ENCODE data around the gene CPN2.

The CPN2 gene

DNA sequence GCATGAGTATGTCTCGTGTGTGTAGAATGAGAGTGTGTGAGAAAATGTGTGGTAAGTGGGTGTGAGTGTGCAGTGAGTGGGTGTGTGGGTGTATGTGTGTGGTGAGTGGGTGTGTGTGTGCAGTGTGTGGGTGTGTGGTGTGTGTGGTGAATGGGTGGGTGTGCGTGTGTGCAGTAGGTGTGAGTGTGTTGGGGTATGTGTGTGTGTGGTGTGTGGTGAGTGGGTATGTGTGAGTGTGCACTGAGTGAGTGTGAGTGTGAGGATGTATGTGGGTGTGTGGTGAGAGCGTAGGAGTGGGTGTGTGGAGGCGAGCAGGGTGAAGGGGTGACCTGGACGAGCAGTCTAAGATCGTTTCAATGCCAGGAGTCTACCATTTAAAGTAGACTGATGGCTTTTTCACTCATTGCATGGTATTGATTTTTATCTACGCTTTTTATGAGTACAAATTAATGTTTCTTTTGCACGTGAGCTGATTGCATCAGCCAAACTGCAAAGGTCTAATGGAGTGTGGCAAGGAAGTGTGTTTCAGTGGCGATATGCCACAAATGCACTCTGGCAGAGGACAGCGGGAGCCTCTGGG is 1.6 kb upstream of the CPN2 start:
- Histone ChIP-seq H3K4me3 (ENCODE audit: insufficient read depth in 1 of 2, low read depth in 1 of 2, low read length in 2 of 2) (no peak overlapping the region), H3K36me3 (ENCODE audit: control insufficient read depth in 1 of 2, insufficient read depth in 2 of 2, low read depth in 1 of 2, low read length in 2 of 2) (no peaks in the 10 kb centered on the region), H2BK120ac (ENCODE audit: low read depth, low read length) (no peak overlapping the region), H3K4me1 (ENCODE audit: control insufficient read depth, insufficient read depth, low read depth, low read length) (peaks cover 14% of the 10 kb centered on the region), H3K9ac (ENCODE audit: low read length) (no peak overlapping the region), H3K79me1 (replicated peaks; ENCODE audit: low read length, poor library complexity, severe bottlenecking) (no peaks in the 10 kb centered on the region), H3K4me2 (ENCODE audit: low read length, poor library complexity, severe bottlenecking) (no peak overlapping the region), H3K18ac (ENCODE audit: low read depth in 1 of 2, low read length in 2 of 2) (peak overlapping the region in 1 of 2 experiments; percentile 28), H3K9me3 (ENCODE audit: control insufficient read depth, low read length) (no peaks in the 10 kb centered on the region), H4K91ac (ENCODE audit: low read length) (peak overlapping the region; percentile 34), H3K23ac (ENCODE audit: low read length in 2 of 2) (no peak overlapping the region), H4K8ac (ENCODE audit: low read length) (peak overlapping the region; percentile 39), H2BK15ac (ENCODE audit: low read depth, poor library complexity, severe bottlenecking) (no peak overlapping the region), H3K27ac (ENCODE audit: low read length, poor library complexity, severe bottlenecking) (no peak overlapping the region), H2AK5ac (ENCODE audit: low read length, severe bottlenecking) (no peak overlapping the region), H2AFZ (ENCODE audit: low read depth, low read length) (no peak overlapping the region), H3K27me3 (ENCODE audit: control insufficient read depth in 1 of 2, insufficient read depth in 1 of 2, low read length in 2 of 2) (peaks cover 14 to 23% of the 10 kb centered on the region in 2 experiments), H3K14ac (ENCODE audit: low read length in 2 of 2) (peak overlapping the region in 1 of 2 experiments; percentile 53), H2BK12ac (ENCODE audit: low read length in 2 of 2) (no peak overlapping the region), H2BK5ac (ENCODE audit: low read depth, low read length, poor library complexity, severe bottlenecking) (no peak overlapping the region), H3K4ac (ENCODE audit: low read depth in 1 of 2, low read length in 2 of 2) (no peak overlapping the region)
- WGBS, result 97% methylated on average over 10 of the region's 10 CpGs
- DNase-seq, result no peak

DNA sequence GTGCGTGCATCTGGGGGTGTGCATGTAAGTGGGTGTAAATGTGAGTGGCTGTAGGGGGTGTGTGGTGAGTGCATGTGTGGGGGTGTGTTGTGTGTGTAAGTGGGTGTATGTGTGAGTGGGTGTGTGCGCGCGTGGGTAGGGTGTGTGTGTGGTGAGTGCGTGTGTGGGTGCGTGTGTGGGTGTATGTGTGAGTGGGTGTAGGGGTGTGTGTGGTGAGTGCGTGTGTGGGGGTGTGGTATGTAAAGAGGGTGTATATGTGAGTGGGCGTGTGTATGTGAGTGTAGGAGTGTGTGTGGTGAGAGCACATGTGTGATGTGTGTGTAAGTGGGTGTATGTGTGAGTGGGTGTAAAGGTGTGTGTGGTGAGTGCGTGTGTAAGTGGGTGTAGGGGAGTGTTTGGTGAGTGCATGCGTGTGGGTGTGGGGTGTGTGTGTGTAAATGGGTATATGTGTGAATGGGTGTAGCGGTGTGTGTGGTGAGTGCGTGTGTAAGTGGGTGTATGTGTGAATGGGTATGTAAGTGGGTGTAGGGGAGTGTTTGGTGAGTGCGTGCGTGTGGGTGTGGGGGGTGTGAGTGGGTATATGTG is 916 bp upstream of the CPN2 start:
- H3K4me1 ChIP-seq (ENCODE audit: control insufficient read depth, insufficient read depth, low read depth, low read length), result peaks cover 14% of the 10 kb centered on the region
- 91% methylated on average over 14 of the region's 14 CpGs for WGBS

DNA sequence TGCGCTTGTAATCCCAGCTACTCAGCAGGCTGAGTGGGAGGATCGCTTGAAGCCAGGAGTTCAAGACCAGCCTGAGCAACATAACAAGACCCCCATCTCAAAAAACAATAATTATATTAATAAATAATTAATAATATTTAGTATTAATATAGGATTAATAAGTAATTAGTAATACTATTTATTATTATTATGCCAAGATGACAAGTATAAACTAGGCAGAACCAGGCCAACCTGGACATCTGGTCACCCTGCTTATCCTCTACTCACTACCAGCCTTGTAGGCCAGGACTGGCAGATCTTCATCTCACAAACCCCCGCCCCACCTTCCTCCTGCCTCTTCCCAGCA is 429 bp downstream of the CPN2 start:
- Histone ChIP-seq H4K8ac (ENCODE audit: low read length) (no peak overlapping the region), H3K27me3 (ENCODE audit: control insufficient read depth in 1 of 2, insufficient read depth in 1 of 2, low read length in 2 of 2) (peaks cover 11 to 21% of the 10 kb centered on the region in 2 experiments), H2BK15ac (ENCODE audit: low read depth, poor library complexity, severe bottlenecking) (peak overlapping the region; percentile 60), H3K18ac (ENCODE audit: low read depth in 1 of 2, low read length in 2 of 2) (no peak overlapping the region), H2BK120ac (ENCODE audit: low read depth, low read length) (no peak overlapping the region), H3K27ac (ENCODE audit: low read length, poor library complexity, severe bottlenecking) (peak overlapping the region; percentile 29), H2AK5ac (ENCODE audit: low read length, severe bottlenecking) (peak overlapping the region; percentile 42), H3K36me3 (ENCODE audit: control insufficient read depth in 1 of 2, insufficient read depth in 2 of 2, low read depth in 1 of 2, low read length in 2 of 2) (no peaks in the 10 kb centered on the region), H3K79me1 (replicated peaks; ENCODE audit: low read length, poor library complexity, severe bottlenecking) (no peaks in the 10 kb centered on the region), H2BK5ac (ENCODE audit: low read depth, low read length, poor library complexity, severe bottlenecking) (no peak overlapping the region), H3K9ac (ENCODE audit: low read length) (no peak overlapping the region), H3K4me3 (ENCODE audit: insufficient read depth in 1 of 2, low read depth in 1 of 2, low read length in 2 of 2) (no peak overlapping the region), H2AFZ (ENCODE audit: low read depth, low read length) (no peak overlapping the region), H4K91ac (ENCODE audit: low read length) (no peak overlapping the region), H3K23ac (ENCODE audit: low read length in 2 of 2) (no peak overlapping the region), H3K4ac (ENCODE audit: low read depth in 1 of 2, low read length in 2 of 2) (no peak overlapping the region), H3K14ac (ENCODE audit: low read length in 2 of 2) (no peak overlapping the region), H3K4me2 (ENCODE audit: low read length, poor library complexity, severe bottlenecking) (no peak overlapping the region), H3K9me3 (ENCODE audit: control insufficient read depth, low read length) (no peaks in the 10 kb centered on the region), H3K4me1 (ENCODE audit: control insufficient read depth, insufficient read depth, low read depth, low read length) (peaks cover 18% of the 10 kb centered on the region), H2BK12ac (ENCODE audit: low read length in 2 of 2) (no peak overlapping the region)
- 100% methylated on average over 2 of the region's 3 CpGs for WGBS
- DNase-seq, result no peak

More for the DNA sequence above, 916 bp upstream of the CPN2 start:
- H3K18ac ChIP-seq (ENCODE audit: low read depth in 1 of 2, low read length in 2 of 2), result peak overlapping the region in 1 of 2 experiments; percentile 25
- no peak overlapping the region for H3K4me2 ChIP-seq (ENCODE audit: low read length, poor library complexity, severe bottlenecking)
- H3K27ac ChIP-seq (ENCODE audit: low read length, poor library complexity, severe bottlenecking), result no peak overlapping the region
- peak overlapping the region; percentile 56 for H4K8ac ChIP-seq (ENCODE audit: low read length)
- H4K91ac ChIP-seq (ENCODE audit: low read length), result peak overlapping the region; percentile 73
- H2AFZ ChIP-seq (ENCODE audit: low read depth, low read length), result no peak overlapping the region
- H3K36me3 ChIP-seq (ENCODE audit: control insufficient read depth in 1 of 2, insufficient read depth in 2 of 2, low read depth in 1 of 2, low read length in 2 of 2), result no peaks in the 10 kb centered on the region
- DNase-seq, result no peak
- H3K27me3 ChIP-seq (ENCODE audit: control insufficient read depth in 1 of 2, insufficient read depth in 1 of 2, low read length in 2 of 2), result peaks cover 10 to 20% of the 10 kb centered on the region in 2 experiments
- H3K4me3 ChIP-seq (ENCODE audit: insufficient read depth in 1 of 2, low read depth in 1 of 2, low read length in 2 of 2), result peak overlapping the region in 1 of 2 experiments; percentile 15
- H2AK5ac ChIP-seq (ENCODE audit: low read length, severe bottlenecking), result no peak overlapping the region
- no peak overlapping the region for H3K9ac ChIP-seq (ENCODE audit: low read length)
- H3K9me3 ChIP-seq (ENCODE audit: control insufficient read depth, low read length), result no peaks in the 10 kb centered on the region
- H2BK12ac ChIP-seq (ENCODE audit: low read length in 2 of 2), result no peak overlapping the region
- H2BK5ac ChIP-seq (ENCODE audit: low read depth, low read length, poor library complexity, severe bottlenecking), result no peak overlapping the region
- H3K14ac ChIP-seq (ENCODE audit: low read length in 2 of 2), result peak overlapping the region in 1 of 2 experiments; percentile 72
- H3K79me1 ChIP-seq (replicated peaks; ENCODE audit: low read length, poor library complexity, severe bottlenecking), result no peaks in the 10 kb centered on the region
- peak overlapping the region in 1 of 2 experiments; percentile 2 for H3K4ac ChIP-seq (ENCODE audit: low read depth in 1 of 2, low read length in 2 of 2)
- no peak overlapping the region for H2BK15ac ChIP-seq (ENCODE audit: low read depth, poor library complexity, severe bottlenecking)
- no peak overlapping the region for H3K23ac ChIP-seq (ENCODE audit: low read length in 2 of 2)
- no peak overlapping the region for H2BK120ac ChIP-seq (ENCODE audit: low read depth, low read length)

DNA sequence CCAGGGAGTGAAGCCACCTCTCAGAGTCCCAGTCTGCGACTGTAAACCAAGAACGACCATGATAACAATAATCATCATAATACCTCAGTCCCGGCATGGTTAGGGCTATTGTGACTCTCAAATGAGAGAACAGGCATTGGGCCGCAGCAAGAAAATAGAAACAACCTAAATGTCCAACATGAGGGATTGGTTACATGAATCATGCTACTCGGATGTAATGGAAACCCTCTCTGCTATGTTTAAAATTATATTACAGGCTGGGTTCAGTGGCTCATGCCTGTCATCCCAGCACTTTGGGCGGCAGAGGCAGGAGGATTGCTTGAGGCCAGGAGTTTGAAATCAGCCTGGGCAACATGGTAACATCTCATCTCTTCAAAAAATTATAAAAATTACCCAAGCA is 2.8 kb downstream of the CPN2 start:
- WGBS, result 97% methylated on average over 5 of the region's 6 CpGs
- no peak overlapping the region for H4K8ac ChIP-seq (ENCODE audit: low read length)
- no peak overlapping the region for H3K18ac ChIP-seq (ENCODE audit: low read depth in 1 of 2, low read length in 2 of 2)
- H3K79me1 ChIP-seq (replicated peaks; ENCODE audit: low read length, poor library complexity, severe bottlenecking), result no peaks in the 10 kb centered on the region
- H3K9ac ChIP-seq (ENCODE audit: low read length), result no peak overlapping the region
- H3K27me3 ChIP-seq (ENCODE audit: control insufficient read depth in 1 of 2, insufficient read depth in 1 of 2, low read length in 2 of 2), result peaks cover 21 to 28% of the 10 kb centered on the region in 2 experiments
- no peak for DNase-seq
- H2BK15ac ChIP-seq (ENCODE audit: low read depth, poor library complexity, severe bottlenecking), result no peak overlapping the region
- H3K4me1 ChIP-seq (ENCODE audit: control insufficient read depth, insufficient read depth, low read depth, low read length), result peaks cover 19% of the 10 kb centered on the region
- H2BK120ac ChIP-seq (ENCODE audit: low read depth, low read length), result no peak overlapping the region
- H4K91ac ChIP-seq (ENCODE audit: low read length), result no peak overlapping the region
- no peak overlapping the region for H3K4ac ChIP-seq (ENCODE audit: low read depth in 1 of 2, low read length in 2 of 2)
- H2AK5ac ChIP-seq (ENCODE audit: low read length, severe bottlenecking), result no peak overlapping the region
- no peak overlapping the region for H3K4me3 ChIP-seq (ENCODE audit: insufficient read depth in 1 of 2, low read depth in 1 of 2, low read length in 2 of 2)
- no peak overlapping the region for H3K14ac ChIP-seq (ENCODE audit: low read length in 2 of 2)
- no peak overlapping the region for H3K4me2 ChIP-seq (ENCODE audit: low read length, poor library complexity, severe bottlenecking)
- H2BK5ac ChIP-seq (ENCODE audit: low read depth, low read length, poor library complexity, severe bottlenecking), result no peak overlapping the region
- no peaks in the 10 kb centered on the region for H3K9me3 ChIP-seq (ENCODE audit: control insufficient read depth, low read length)
- no peak overlapping the region for H2BK12ac ChIP-seq (ENCODE audit: low read length in 2 of 2)
- no peaks in the 10 kb centered on the region for H3K36me3 ChIP-seq (ENCODE audit: control insufficient read depth in 1 of 2, insufficient read depth in 2 of 2, low read depth in 1 of 2, low read length in 2 of 2)
- no peak overlapping the region for H2AFZ ChIP-seq (ENCODE audit: low read depth, low read length)
- no peak overlapping the region for H3K23ac ChIP-seq (ENCODE audit: low read length in 2 of 2)
- no peak overlapping the region for H3K27ac ChIP-seq (ENCODE audit: low read length, poor library complexity, severe bottlenecking)

Measured in mesenchymal stem cell (in vitro differentiated cells and primary cell).